Activated B cell treated with CpG ODN at 0.5 μM for 24 hours (primary cell): ENCODE data around the gene HEXD. TPM values are rescaled to one million over a fixed set of nuclear protein-coding genes. Genes with fewer than 3 reads are reported as not detected.

Experiments used
- ATAC-seq: fragments of 200-7000 bp; cut with Tn5 transposase; one replicate; pipeline ENCODE4 v1.10.0; 2021; ENCODE audit warnings: low read depth, mild to moderate bottlenecking, moderate library complexity
- CTCF ChIA-PET: fragments of 350-600 bp; sonication (Branson Sonifier 250); formaldehyde crosslinking; loops from one replicate; lab custom pipeline; 2021; ENCODE audit warnings: antibody characterized with exemption; lab: Charles Lee
- POLR2A ChIA-PET: fragments of 350-600 bp; sonication (Branson Sonifier 250); formaldehyde crosslinking; loops from one replicate; lab custom pipeline; 2021; ENCODE audit warnings: antibody characterized with exemption; lab: Charles Lee
- DNase-seq: peaks from one replicate; pipeline ENCODE4 v3.0.0; 2022
- H3K27ac Mint-ChIP-seq: one replicate; pipeline ENCODE4 v1.8.0; 2020; ENCODE audit warnings: mixed read lengths
- H3K27me3 Mint-ChIP-seq: one replicate; pipeline ENCODE4 v1.8.0; 2021; ENCODE audit warnings: mixed read lengths
- H3K36me3 Mint-ChIP-seq: one replicate; pipeline ENCODE4 v1.8.0; 2021; ENCODE audit warnings: low read depth, mixed read lengths
- H3K4me1 Mint-ChIP-seq: one replicate; pipeline ENCODE4 v1.8.0; 2021; ENCODE audit warnings: mixed read lengths
- H3K4me3 Mint-ChIP-seq: one replicate; pipeline ENCODE4 v1.8.0; 2020; ENCODE audit warnings: mild to moderate bottlenecking, mixed read lengths
- H3K9me3 Mint-ChIP-seq: one replicate; pipeline ENCODE4 v1.8.0; 2020; ENCODE audit warnings: mixed read lengths
- intact Hi-C: fragments of 100-400 bp; cut with micrococcal nuclease; formaldehyde crosslinking; loops from one replicate; pipeline ENCODE4 v1.15.1; 2024
- total RNA-seq: library from RNA; stranded (reverse); gene quantifications from 2 replicates; pipeline ENCODE4 v1.2.3, GENCODE V29; 2022
- TF ChIP-seq, protein P1 (sequence below): fragments of 200-600 bp; IDR thresholded peaks from one replicate; pipeline ENCODE4 v1.8.0; 2022; ENCODE audit warnings: antibody characterized with exemption, mild to moderate bottlenecking

HEXD gene
- 69.5 and 88.8 TPM in 2 replicates for total RNA-seq

DNA sequence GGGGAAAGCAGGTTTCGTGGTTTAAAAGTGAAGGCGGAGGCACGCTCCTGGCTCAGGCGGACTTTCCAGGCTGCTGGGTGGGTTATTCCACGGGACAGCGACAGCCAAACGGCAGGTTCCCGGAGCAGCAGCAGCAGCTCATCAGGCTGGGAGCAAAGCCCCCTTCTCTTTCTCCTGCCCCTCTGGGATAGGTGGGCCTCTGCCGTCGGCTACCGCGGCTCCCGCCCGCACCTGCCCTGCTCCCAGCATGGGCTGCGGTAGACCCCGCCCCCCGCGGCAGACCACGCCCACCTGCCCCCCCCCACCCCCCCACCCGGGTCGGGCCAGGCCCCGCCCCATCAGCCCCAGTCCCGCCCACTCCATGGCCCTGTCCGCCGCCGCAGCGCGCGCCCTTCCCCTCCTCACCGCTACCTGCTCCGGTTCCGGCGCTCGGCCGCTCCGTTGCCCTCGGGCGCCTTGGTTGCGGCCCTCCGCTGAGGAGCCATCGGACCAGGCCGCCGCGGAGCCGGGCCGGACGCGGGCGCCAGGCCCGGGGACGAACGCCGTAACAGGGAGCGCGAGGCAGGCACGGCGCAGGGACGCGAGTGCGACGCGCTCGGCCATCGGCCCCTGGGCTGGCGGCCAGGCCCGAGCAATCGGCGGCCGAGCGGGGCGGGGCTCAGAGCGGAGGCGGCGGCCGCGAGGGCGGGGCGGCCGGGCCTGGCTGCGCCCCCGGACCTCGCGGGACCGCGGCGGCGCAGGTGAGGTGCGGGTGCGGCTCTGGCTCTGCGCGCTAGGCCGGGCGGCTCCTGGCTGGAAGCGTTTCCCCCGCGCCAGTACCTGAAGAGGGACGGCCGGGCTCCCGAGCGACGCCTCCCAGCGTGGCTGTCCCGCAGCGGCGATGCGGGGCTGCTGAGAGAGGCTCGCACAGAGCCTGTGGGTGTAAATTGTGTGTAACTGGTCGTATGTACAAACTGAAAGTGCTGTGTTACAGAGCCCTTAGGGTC, at the start of gene HEXD, which contains the start of gene OGFOD3:
Gene HEXD (plus strand): TSS at position 347 of the 986 bp plus-strand sequence. CDS start 1,453 bp downstream, outside the sequence.
Gene OGFOD3 (minus strand): TSS at position 586 of the 986 bp plus-strand sequence. CDS start 101 bp downstream, at position 485.
- peak; percentile 87 for ATAC-seq
- Mint-ChIP-seq H3K27me3 (no peaks in the 10 kb centered on the region), H3K36me3 (peaks cover 46% of the 10 kb centered on the region), H3K9me3 (no peaks in the 10 kb centered on the region), H3K4me3 (peak within 1 kb of the TSS; percentile 83), H3K27ac (peak within 1 kb of the TSS; percentile 69), H3K4me1 (peaks cover 29% of the 10 kb centered on the region)
- TF ChIP-seq, protein P1, sequence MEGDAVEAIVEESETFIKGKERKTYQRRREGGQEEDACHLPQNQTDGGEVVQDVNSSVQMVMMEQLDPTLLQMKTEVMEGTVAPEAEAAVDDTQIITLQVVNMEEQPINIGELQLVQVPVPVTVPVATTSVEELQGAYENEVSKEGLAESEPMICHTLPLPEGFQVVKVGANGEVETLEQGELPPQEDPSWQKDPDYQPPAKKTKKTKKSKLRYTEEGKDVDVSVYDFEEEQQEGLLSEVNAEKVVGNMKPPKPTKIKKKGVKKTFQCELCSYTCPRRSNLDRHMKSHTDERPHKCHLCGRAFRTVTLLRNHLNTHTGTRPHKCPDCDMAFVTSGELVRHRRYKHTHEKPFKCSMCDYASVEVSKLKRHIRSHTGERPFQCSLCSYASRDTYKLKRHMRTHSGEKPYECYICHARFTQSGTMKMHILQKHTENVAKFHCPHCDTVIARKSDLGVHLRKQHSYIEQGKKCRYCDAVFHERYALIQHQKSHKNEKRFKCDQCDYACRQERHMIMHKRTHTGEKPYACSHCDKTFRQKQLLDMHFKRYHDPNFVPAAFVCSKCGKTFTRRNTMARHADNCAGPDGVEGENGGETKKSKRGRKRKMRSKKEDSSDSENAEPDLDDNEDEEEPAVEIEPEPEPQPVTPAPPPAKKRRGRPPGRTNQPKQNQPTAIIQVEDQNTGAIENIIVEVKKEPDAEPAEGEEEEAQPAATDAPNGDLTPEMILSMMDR: no peak
- ChIA-PET POLR2A (interaction anchor here (0.6 to 3.9 kb wide), 12 partner anchors 23 to 865 kb away, joined by 3 to 62 read pairs (median 5); partner anchors contain the start of genes CYBC1 and NARF), CTCF (no interaction called here)
- intact Hi-C loops: loop anchor here (1.0 to 5.0 kb wide), 7 partner anchors 17 to 279 kb away; partner anchors contain the start of genes CSNK1D, NARF and RAB40B
- DNase-seq: peak; percentile 95

DNA sequence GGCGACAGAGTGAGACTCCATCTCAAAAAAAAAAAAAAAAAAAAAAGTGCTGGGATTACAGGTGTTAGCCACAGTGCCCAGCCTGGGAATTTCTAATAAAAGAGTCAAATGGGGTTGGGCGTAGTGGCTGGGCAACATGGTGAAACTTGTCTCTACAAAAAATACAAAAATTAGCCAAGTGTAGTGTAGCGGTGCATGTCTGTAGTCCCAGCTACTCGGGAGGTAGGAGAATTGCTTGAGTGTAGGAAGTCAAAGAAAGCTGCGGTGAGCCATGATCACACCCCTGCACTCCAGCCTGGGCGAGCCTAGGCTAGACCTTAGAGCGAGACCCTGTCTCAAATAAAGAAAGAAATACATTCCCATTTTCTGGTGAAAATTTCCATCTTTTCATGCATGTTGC, 48.9 kb upstream of the HEXD start:
- DNase-seq: no peak
- Mint-ChIP-seq H3K4me1 (peaks cover 24% of the 10 kb centered on the region), H3K36me3 (no peaks in the 10 kb centered on the region), H3K27ac (no peak overlapping the region), H3K4me3 (no peak overlapping the region), H3K9me3 (no peaks in the 10 kb centered on the region), H3K27me3 (peaks cover 30% of the 10 kb centered on the region)
- TF ChIP-seq, protein P1: no peak
- intact Hi-C loops: no loop called here
- ATAC-seq: no peak
- CTCF ChIA-PET: no interaction called here
- POLR2A ChIA-PET: no interaction called here

DNA sequence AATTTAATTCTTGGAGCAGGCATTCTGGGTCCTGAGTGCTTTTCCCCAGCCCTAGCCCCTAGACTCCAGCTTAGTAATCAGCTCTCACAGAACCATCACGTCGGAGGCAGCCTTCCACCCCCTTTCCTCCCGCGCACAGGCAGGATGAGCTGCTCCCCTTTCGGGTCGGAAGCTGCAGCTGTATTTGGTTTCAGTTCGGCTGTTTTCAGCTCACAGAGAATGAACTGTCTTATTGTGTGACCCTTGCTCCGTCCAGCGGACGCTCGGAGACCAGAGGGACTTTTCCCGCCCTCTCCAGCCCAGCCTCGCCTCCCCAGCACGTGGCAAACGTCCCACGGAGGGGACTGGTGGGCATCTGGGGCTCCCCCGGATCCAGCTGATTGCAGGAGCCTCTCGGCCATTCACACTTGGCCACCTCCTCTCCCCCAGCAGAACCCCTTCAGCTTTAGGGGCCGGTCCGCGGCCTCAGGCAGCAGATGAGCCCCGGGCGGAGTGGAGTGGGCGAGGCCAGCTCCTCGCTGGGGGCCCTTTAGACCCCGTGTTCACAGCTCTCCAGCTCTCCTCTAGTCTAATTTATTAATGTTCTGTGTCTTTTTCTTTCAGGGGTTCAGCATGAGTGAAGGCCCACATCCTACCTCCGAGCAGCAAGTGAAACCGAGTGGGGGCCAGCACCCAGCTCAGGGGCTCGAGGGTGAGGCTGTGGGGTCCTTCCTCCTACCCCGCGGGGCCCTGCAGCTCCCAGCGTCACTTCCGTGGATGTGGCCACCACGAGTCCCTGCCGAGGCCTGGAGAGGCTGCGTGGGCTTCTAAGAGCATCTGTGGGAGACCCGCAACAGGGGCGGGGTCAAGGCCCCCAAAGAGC, 47.4 kb upstream of the HEXD start:
- ATAC-seq (peak; percentile 34), DNase-seq (no peak)
- peaks cover 32% of the 10 kb centered on the region for H3K27me3 Mint-ChIP-seq
- peaks cover 24% of the 10 kb centered on the region for H3K4me1 Mint-ChIP-seq
- ChIA-PET CTCF (no interaction called here), POLR2A (interaction anchor here (1.0 kb wide), 1 partner anchor 79 kb away, joined by 3 read pairs; no protein-coding TSS in a partner anchor)
- H3K27ac Mint-ChIP-seq: no peak overlapping the region
- no peaks in the 10 kb centered on the region for H3K36me3 Mint-ChIP-seq
- peak overlapping the region; percentile 77 for H3K4me3 Mint-ChIP-seq
- H3K9me3 Mint-ChIP-seq: no peaks in the 10 kb centered on the region
- intact Hi-C loops: no loop called here
- TF ChIP-seq, protein P1: no peak

DNA sequence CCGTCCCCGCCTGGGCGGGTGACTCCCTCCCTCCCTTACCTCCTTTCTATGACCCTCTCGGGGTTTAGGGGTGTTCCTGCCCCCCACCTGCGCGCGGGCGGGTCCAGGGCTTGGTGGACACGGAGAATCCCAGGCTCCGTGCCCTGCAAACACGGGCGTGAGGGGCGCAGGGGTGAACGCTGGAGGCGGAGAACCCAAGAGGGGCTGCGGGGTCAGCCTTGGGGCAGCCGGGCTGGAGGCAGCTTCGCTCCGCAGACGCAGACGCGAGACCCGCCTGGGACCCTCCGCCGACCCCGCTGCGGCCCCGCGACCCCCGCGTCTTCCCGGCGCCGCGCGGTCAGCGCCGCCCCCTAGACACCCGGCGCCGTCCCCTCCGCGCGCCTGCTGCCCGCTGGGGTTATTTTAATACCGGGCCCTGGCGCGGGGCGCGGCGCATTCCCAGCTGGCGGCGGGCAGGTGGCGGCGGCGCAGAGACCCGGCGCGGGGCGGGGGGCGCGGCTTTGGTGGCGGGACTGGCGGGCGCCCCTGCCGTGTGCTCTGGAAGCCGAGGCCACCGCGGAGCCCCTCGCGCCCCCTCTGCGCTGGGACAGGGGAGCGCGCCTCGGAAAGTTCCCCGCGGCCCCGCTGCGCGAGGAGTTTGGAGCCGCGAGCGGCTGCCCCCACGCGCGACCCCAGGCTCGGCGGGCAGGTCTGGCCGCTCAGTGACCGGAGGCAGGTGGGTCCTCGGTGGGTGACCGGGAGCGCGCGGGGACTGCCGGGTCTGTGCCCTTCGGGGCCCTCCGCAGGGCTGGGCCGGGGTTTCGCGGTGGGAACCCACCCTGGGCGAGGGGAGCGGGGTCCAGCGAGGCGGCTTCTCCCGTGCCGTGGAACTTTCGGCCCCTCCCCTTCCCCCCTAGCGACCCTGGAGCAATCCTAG, 46.6 kb upstream of the HEXD start, which contains the start of gene UTS2R:
Gene UTS2R (plus strand): TSS at position 433 of the 916 bp plus-strand sequence. CDS start 2,560 bp downstream, outside the sequence.
- ATAC-seq: no peak
- ChIA-PET POLR2A (no interaction called here), CTCF (no interaction called here)
- Mint-ChIP-seq H3K27ac (no peak within 1 kb of the TSS), H3K4me3 (peak within 1 kb of the TSS; percentile 77), H3K27me3 (peaks cover 39% of the 10 kb centered on the region), H3K9me3 (no peaks in the 10 kb centered on the region), H3K4me1 (peaks cover 24% of the 10 kb centered on the region), H3K36me3 (no peaks in the 10 kb centered on the region)
- intact Hi-C loops: no loop called here
- DNase-seq: no peak
- TF ChIP-seq, protein P1: no peak
